ENCODE results near the gene ZNF254. TPM values are rescaled to one million over a fixed set of nuclear protein-coding genes. Genes with fewer than 3 reads are reported as not detected.

Gene ZNF254
- total RNA-seq, 4 donors from 2014 or later: 9.9 to 23.3 (median 14.2) TPM

DNA sequence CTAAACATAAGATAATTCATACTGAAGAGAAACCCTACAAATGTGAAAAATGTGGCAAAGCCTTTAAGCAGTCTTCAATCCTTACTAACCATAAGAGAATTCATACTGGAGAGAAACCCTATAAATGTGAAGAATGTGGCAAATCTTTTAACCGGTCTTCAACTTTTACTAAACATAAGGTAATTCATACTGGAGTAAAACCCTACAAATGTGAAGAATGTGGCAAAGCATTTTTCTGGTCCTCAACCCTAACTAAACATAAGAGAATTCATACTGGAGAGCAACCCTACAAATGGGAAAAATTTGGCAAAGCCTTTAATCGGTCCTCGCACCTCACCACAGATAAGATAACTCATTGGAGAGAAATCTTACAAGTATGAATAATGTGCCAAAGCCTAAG is 40.6 kb downstream of the ZNF254 start:
- H3K36me3 ChIP-seq: peaks cover 48% of the 10 kb centered on the region
- peaks cover 86% of the 10 kb centered on the region for H3K9me3 ChIP-seq
- no peak overlapping the region for H3K4me3 ChIP-seq
- no peak overlapping the region for H3K27ac ChIP-seq
- TF ChIP-seq EP300 (IDR thresholded peaks at IDR 0.05): no peak
- TF ChIP-seq POLR2A (IDR thresholded peaks at IDR 0.05): no peak
- TF ChIP-seq, protein P1, sequence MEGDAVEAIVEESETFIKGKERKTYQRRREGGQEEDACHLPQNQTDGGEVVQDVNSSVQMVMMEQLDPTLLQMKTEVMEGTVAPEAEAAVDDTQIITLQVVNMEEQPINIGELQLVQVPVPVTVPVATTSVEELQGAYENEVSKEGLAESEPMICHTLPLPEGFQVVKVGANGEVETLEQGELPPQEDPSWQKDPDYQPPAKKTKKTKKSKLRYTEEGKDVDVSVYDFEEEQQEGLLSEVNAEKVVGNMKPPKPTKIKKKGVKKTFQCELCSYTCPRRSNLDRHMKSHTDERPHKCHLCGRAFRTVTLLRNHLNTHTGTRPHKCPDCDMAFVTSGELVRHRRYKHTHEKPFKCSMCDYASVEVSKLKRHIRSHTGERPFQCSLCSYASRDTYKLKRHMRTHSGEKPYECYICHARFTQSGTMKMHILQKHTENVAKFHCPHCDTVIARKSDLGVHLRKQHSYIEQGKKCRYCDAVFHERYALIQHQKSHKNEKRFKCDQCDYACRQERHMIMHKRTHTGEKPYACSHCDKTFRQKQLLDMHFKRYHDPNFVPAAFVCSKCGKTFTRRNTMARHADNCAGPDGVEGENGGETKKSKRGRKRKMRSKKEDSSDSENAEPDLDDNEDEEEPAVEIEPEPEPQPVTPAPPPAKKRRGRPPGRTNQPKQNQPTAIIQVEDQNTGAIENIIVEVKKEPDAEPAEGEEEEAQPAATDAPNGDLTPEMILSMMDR (IDR thresholded peaks at IDR 0.05): no peak
- no peak for TF ChIP-seq POLR2AphosphoS5 (IDR thresholded peaks at IDR 0.05)
- WGBS: 97% methylated on average over 3 of the region's 3 CpGs
- no peaks in the 10 kb centered on the region for H3K27me3 ChIP-seq
- DNase-seq (ENCODE audit: low spot score in 2 of 2): no peak
- no peaks in the 10 kb centered on the region for H3K4me1 ChIP-seq

DNA sequence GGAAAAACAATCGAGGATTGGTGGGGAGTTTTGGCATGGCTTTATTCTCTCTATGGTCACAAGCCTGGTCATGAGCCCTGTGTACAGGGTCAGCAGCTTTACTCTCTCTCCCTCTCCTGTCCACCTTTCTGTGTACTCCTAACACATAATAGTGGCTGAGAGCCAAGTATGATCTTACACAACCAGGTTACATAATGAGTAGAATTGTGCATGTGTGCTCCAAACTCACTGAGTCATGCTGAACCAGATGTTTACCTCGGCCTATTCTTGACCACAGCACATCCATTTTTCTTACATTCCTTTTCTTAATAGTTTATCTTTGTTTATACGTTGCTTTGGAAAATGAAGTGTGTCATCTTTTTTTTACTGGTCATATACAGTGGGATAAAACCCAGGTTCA is 53.1 kb downstream of the ZNF254 start:
- H3K27ac ChIP-seq: no peak overlapping the region
- TF ChIP-seq, protein P1 (IDR thresholded peaks at IDR 0.05): no peak
- no peak for TF ChIP-seq EP300 (IDR thresholded peaks at IDR 0.05)
- no peaks in the 10 kb centered on the region for H3K4me1 ChIP-seq
- DNase-seq (ENCODE audit: low spot score in 2 of 2): no peak
- no peak overlapping the region for H3K4me3 ChIP-seq
- no peaks in the 10 kb centered on the region for H3K27me3 ChIP-seq
- peaks cover 19% of the 10 kb centered on the region for H3K36me3 ChIP-seq
- H3K9me3 ChIP-seq: peaks cover 41% of the 10 kb centered on the region
- WGBS: 82% methylated on average over 3 of the region's 3 CpGs

DNA sequence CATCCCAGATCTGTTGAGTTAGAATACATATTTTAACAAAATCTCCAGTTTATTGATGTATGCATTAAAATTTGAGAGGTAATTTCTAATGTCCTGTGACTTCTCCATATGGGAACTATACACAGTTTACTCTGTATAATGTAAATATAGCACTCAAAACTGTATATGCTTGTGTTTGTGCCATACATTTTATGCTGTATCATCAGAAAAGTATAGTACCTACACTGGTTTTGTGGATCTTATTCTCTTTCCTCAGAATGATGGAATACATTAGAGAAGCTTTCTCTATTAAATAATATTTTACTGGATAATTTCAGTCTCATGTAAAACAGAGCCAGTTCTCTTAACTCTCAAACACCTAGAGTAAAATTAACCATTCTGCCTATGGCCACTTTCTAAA is 53.6 kb downstream of the ZNF254 start:
- Histone ChIP-seq H3K36me3 (peaks cover 19% of the 10 kb centered on the region), H3K4me1 (no peaks in the 10 kb centered on the region), H3K27me3 (no peaks in the 10 kb centered on the region), H3K9me3 (peaks cover 41% of the 10 kb centered on the region), H3K4me3 (no peak overlapping the region), H3K27ac (no peak overlapping the region)
- DNase-seq (ENCODE audit: low spot score in 2 of 2): no peak
- TF ChIP-seq POLR2A (IDR thresholded peaks at IDR 0.05): no peak
- TF ChIP-seq, protein P1 (IDR thresholded peaks at IDR 0.05): no peak
- TF ChIP-seq POLR2AphosphoS5 (IDR thresholded peaks at IDR 0.05): no peak
- TF ChIP-seq EP300 (IDR thresholded peaks at IDR 0.05): no peak

DNA sequence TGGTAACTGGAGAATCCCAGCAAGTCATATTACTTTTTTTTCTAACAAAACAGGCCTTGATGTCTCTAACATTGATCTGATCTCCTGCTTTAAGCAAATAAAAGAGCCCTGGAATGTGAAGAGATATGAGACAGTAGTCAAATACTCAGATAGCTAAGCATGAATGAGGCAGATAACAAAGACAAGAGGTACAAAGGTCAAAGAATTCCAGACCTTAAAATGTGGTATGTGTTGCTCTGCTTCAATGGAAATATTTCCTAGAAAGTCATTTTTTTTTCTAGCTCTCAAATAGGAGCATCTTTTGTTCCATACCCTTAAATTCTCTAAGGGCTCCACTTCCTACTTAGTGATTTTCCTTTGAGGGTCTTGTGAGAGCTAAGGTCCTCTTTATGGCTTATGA is 54.6 kb downstream of the ZNF254 start:
- H3K27ac ChIP-seq: no peak overlapping the region
- no peak overlapping the region for H3K4me3 ChIP-seq
- no peak for DNase-seq (ENCODE audit: low spot score in 2 of 2)
- TF ChIP-seq POLR2A (IDR thresholded peaks at IDR 0.05) (no peak), EP300 (IDR thresholded peaks at IDR 0.05) (no peak), POLR2AphosphoS5 (IDR thresholded peaks at IDR 0.05) (no peak)
- TF ChIP-seq, protein P1 (IDR thresholded peaks at IDR 0.05): no peak
- H3K9me3 ChIP-seq: peaks cover 40% of the 10 kb centered on the region
- no peaks in the 10 kb centered on the region for H3K27me3 ChIP-seq
- no peaks in the 10 kb centered on the region for H3K4me1 ChIP-seq
- peaks cover 19% of the 10 kb centered on the region for H3K36me3 ChIP-seq

DNA sequence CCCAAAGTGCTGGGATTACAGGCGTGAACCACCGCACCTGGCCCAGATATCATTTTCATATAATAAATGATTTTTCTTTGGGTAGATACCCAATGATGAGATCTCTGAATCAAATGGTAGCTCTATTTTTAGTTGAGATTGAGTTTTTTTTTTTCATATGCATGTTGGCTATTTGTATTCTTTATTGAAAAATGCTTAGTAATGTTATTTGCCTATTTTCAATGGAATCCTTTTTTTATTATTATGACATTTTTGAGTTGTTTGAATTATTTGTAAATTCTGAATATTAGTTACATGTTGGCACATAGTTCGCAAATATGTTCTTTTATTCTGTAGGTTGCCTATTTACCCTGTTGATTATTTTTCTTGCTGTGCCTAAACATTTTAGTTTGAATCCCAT is 55.8 kb downstream of the ZNF254 start:
- Histone ChIP-seq H3K27ac (no peak overlapping the region), H3K4me3 (no peak overlapping the region), H3K36me3 (peaks cover 15% of the 10 kb centered on the region), H3K9me3 (peaks cover 37% of the 10 kb centered on the region), H3K4me1 (no peaks in the 10 kb centered on the region), H3K27me3 (no peaks in the 10 kb centered on the region)
- TF ChIP-seq, protein P1 (IDR thresholded peaks at IDR 0.05): no peak
- no peak for TF ChIP-seq POLR2AphosphoS5 (IDR thresholded peaks at IDR 0.05)
- TF ChIP-seq POLR2A (IDR thresholded peaks at IDR 0.05): no peak
- TF ChIP-seq EP300 (IDR thresholded peaks at IDR 0.05): no peak
- no peak for DNase-seq (ENCODE audit: low spot score in 2 of 2)
- 98% methylated on average over 3 of the region's 3 CpGs for WGBS
